CD4-positive, alpha-beta T cell treated with Interleukin-12 subunit alpha and Interleukin-12 subunit beta, for 1 hour (primary cell): ENCODE data around the gene SLCO2A1.

ENCODE experiments used
- DNase-seq: peaks from one replicate; pipeline ENCODE4 v3.0.0-alpha.2; 2020

The SLCO2A1 gene

DNA sequence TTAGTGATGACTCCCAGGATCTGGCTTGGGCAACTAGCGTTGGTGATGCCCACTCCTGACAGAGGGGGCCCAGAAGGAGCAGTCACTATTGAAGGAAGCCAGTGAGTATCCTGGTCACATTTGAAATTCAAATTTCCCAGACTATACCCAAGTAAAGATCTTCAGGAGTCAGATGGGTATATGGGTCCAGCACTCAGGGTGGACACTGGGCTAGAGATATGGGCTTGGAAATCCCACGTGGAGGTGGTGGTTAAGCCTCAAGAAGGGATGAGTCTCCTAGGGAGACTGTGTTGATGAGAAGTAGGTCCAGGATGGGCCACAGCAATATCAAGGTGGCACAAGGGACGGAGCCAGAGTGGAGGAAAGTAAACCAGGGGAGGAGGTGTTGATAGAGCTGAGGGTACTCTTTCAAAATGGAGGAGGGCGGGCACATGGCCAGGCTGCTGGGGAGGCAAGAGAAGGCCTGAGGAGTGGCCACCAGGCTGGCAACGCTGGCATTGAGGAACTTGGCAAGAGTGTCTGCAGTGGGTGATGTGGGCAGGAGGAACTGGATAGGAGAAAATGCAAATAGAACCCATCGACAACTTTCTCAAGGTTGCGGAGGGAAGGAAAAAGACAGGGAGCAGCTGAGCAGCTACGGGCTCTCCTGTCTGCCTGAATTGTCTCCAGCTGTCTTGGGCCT, 3.7 kb upstream of the SLCO2A1 start:
- no peak for DNase-seq

DNA sequence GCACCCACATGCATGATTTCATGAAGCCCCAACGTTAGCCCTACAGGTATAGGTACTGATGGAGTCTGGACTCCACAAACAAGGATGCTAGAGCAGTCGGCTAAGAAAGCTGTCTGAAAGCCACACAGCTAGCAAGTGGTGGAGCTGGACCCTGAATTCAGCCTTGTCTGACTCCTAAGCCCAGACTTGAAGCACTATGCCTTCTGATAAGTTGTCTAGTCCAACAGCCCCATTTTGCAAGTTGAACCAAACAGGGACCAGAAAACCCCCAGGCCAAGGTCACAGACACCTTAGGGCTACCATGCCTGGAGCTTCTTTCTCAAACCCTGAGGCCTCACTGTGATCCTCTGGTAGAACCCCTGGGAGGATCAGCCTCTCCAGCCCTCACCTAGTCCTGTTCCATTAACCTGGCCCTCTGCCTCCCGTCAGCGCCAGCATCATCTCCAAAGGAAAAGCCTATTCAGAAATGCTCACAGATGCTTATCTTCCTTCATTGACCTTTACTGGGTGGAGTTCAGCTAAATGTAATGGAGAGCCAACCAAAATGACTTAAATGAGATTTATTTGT, 1.7 kb upstream of the SLCO2A1 start:
- no peak for DNase-seq

DNA sequence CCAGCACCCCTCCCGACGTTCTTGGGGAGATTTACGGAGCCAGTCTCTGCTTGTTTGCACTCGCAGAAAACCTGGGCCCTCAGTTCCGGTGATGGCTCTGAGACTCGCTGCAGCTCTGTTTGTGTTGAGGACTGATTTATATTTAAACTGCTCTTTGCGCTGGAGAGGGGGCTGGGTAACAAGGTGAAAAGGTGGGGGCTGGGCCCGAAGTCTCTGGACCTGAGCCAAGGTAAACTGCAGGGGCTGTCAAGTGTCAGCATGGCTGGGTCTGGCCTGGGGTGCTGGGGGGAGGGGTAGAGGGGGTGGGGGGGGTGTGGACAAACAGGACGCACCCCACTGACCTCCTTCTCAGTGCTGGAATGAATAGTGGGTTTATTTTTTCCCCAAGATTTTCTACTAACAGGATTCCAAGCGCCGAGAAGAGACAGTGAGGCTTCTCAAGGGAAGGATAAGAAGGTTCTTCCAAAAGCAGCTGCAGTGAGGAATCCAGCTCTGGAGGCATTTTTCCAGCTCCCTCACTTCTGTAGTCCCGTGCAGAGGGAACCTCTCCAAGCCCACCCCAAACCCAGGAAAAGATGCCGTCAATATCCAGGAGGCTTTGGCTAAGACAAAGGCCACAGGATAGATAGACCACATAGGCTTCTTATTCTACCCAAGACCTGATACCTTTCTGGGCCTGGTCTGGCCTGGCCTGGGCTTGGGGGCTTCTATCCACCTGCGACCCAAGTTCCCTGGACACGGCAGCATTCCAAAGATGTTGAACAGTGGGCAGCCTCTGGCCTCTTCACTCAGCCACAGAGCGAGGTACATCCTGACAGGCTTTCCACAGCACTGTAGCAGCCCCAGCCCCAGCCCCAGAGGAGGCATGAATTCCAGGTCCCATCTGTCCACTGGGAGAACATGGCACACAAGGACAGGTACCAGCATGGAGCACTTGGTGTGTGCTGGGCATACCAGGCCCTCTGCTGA, 938 bp upstream of the SLCO2A1 start:
- no peak for DNase-seq

DNA sequence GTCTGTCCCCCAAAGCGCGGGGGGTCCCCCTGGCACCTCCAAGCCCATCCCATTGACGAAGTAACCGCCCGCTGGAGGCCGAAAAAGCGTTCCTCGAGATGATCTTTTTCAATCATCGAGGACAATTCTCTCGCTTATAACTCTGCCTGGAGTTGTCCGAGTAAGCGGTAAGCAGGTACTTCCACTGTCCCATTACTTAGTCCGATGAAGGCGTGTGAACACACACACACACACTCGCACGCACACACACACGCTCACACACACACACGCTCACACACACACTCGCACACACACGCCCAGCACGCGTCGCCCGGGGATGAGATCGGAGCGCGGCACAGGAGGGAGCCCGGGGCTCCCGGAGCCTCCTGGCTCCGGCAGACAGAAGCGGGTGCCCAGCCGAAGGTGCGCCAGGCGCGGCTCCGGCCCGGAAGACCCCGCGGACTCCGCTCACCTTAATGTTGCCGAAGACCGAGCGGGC, 430 bp downstream of the SLCO2A1 start:
- DNase-seq: no peak

DNA sequence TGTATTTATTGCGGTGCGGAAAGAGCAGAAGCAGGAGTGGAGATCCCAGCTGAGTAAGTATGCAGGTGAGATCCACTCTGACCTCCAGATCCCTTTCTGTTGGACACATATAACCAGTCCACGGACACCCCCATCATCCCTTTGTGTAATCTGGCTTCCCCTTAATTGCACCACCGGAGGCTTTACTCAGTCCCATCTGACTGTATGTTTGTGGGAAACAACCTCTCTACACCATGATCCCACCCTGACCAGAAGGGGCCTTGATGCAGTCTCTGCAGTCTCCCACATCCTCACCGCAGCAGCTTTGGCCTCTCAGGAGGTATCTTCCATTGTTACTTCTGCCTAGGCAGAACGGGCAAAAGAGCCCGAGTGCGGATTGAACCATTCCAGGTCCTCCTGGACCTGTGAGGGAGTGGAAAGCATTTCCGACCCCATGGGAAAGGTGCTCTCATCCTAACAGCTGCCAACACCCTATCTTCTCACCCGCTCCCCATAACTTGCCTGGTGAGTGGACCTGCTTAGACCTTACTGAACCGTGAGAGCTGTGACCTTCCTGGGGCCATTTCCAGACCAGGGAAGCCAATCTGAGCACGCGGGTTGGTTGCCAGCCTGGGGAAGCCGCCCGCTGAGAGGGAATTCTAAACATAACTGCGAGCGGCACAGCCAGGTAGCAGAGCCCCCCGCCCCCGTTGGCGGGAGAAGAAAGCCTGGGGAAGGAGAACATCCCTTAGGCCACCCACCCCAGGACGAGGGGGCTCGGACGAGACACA, 1.1 kb downstream of the SLCO2A1 start:
- DNase-seq: no peak

DNA sequence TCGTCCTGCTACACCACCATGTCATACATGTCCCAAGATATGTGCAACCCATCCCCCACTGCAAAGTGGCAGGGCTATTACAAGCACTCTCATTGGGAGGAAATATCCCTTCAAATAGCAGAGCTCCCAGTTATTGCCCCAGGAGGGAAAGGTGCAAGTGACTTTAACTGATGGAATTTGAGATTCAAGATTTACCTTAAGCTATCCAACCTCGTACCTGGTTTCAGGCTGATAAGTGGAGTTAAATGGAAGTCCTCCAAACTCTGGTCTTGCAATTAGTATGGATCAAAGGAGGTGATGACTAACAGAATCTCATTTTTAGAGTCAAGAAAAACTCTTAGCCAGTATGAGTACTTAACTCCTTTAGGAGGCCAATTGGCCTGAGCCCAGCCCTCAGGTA, 2.1 kb downstream of the SLCO2A1 start:
- no peak for DNase-seq

DNA sequence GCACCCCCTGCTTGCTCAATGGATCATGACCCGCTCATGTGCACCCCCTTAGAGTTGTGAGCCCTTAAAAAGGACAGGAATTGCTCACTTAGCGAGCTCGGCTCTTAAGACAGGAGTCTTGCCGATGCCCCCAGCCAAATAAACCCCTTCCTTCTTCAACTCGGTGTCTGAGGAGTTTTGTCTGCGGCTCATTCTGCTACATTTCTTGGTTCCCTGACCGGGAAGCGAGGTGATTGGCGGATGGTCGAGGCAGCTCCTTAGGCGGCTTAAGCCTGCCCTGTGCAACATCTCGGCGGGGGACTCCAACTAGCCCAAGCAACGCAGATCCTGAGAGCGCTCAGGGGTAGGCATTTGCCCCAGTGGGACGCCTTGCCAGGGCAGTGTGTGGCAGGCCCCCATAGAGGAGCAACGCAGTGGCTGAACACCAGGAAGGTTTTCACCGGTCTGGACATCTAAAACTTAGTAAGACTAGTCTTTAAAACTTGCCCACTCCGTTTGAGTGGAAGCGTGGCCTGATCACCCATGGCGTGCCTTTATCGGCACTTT, 9.5 kb downstream of the SLCO2A1 start:
- no peak for DNase-seq

DNA sequence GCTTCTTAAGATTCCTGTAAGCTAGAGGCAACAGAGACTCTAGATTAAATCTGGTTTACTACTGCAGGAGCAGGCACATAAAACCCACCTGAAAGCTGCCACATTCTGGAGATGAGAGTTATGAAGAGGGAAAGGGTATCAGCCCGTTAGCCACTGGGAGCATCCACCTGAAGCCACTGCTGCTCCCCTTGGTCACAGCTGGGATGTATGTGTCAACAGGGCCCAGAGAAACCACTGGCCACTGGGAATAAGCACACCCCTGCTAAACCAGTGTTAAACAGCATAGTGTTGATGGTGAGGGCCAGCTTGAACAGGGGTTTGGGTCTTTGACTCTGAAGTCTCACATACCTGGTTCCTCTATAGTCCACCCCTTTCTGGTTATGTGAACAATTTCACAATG, 10.9 kb downstream of the SLCO2A1 start:
- no peak for DNase-seq

DNA sequence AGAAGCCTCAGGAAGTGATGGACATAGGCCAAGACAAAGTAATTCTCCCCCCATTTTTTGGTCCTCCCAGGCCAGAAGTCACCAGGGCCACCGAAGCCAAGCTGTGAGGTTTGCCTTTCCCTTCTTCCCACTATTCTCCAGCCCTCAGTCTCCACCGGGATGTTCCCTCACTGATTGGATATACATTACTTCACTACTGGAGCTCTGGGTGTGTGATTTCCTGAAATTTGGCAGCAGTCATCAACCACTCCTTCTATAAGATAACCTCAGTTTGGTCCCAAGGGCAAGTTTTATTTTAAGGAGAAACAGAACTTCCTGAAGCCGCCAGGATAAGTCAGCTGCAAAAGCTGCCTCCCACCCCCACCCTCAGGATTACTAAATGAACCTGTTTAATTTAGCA, 11.3 kb downstream of the SLCO2A1 start:
- no peak for DNase-seq

DNA sequence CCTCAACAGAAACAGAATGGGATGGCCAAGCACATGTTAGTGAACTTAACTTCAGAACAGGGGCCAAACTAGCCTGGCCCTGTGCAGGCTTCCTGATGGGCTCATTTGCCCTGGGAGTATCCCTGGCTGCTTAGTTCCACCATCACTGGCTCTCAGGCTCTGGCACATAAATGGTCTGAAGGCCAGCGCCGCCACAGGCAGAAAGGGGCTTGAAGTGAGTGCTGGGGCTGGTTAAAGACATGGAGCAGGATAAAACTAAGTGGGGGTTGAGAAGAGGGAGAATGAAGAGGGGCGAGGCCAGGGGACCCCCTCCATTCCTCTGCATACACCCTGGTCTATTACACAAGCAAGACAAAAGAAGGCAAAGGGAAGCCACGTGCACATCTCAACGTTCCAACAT, 12.2 kb downstream of the SLCO2A1 start:
- DNase-seq: no peak

DNA sequence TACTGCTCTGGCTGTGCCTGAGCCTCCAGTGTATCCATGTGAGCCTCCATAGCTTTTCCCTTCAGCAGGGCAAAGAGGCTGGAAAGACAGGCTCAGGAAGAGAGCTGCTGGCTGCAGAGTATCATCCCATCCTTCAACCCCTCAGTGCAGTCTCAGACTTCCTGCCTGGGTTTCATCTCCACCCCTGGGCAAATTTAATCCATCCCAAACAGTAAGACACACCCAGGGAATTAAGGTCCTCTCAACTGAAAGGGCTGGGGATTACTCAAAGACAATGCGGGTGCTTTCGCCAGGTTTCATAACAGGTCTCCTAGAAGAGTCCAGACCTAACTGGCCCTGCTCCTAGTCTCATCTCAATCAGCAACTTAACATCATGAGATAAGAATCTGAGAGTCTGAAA, 15.5 kb downstream of the SLCO2A1 start:
- DNase-seq: no peak

DNA sequence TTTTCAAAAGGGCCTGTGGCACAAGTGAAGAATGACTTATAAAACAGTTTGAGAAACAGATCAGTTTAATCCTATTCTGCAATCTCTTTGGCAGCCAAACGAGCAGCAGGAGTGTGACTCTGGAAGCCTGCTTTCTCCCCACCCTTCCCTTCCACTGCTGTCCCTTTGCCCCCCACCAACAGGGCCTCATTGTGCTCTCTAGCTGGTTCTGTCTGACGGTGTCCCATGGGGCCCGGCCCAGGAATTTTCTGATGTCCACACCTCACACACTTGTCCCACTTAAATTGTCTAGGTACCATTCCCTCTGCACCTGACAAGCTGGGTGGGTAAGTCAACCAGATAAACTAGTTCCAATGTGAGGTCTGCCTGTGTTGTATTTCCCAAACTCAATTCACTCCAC, 16.4 kb downstream of the SLCO2A1 start:
- DNase-seq: no peak

DNA sequence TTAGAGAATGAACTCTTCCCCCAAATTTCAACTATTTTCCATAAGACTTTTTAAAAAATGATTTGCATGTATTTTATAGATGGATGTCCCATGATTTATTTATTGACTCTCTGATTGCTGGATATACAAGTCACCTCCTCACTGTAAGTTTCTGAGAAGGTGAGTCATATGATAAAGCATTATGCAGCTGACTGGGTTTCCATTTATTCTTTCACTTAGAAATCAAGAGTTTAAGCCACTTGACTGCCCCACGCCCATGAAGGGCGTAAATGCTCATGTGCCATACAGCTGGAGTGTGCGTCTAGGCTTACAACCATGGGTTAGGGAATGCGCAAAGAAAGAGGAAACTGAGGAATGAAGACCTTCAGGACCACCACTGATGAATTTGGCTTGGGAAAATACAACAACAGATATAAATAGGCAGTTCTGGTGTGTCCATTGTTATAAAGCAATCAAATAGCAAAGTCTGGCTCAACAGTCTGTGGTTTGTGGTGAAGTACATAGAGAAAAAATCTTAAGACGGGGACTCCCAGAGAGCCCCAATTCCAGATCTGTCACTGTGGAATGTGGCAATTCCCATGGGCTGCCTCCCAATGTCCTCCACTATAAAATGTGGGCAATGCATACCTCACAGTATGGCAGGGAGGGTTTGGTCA, 20.3 kb downstream of the SLCO2A1 start:
- DNase-seq: no peak

DNA sequence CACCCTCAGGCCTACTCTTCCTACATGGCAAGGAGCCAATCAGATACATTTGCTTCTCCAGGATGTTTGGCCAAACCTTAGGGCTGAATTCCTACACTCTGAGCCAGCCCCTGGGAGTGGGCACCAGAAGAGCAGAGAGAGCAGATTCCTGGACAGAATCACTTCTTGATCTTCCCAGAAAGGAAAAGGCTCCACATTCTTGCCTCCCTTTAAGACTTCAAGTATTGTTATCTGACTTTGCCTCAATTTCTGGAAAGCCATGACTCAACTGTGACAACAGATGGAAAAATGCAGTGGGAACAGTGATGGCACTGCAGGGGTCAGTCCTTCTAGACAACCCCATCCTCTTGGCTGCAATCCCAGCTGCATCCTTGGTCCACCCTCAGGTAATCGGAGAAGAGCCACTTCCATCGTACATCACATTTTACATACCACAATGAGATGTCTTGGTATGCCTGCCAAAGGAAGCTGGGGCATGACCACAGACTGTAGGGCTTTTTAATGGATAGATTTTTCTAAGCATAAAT, 21.0 kb downstream of the SLCO2A1 start:
- no peak for DNase-seq

DNA sequence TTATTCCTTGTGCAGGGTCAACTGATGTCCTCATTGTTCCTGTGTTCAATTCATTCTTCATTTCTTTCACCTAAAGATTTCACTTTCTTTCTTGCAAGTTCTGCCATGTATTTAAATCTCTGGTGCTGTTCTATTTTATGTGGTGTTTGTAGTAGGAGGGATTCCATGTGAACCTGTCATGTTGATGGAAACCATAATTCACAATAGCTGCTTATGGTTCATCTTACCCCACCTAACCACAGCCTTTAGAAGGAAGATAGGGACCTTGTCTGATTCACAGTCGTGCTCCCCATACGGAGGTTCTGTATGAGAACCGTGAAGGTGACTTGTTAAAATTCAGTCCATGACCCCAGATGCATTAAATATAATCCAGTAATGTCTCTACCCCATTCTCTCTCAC, 21.9 kb downstream of the SLCO2A1 start:
- DNase-seq: no peak

DNA sequence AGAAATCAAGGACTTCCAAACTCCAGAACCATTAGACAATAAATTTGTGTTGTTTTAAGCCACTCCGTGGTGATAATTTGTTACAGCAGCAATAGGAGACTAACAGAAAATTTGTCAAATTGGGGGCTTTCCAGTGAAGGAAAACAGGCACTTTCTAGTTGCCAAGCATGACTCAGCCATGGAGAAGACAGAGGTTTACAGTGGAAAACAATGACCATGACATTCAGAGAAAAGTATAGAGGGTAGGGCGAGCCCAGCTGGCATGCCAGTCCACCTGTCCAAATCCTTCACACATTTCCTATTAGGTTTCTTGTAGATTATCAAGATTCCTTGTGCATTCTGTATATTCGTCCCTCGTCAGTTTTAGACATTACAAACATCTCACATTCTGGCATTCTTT, 24.9 kb downstream of the SLCO2A1 start:
- DNase-seq: no peak

DNA sequence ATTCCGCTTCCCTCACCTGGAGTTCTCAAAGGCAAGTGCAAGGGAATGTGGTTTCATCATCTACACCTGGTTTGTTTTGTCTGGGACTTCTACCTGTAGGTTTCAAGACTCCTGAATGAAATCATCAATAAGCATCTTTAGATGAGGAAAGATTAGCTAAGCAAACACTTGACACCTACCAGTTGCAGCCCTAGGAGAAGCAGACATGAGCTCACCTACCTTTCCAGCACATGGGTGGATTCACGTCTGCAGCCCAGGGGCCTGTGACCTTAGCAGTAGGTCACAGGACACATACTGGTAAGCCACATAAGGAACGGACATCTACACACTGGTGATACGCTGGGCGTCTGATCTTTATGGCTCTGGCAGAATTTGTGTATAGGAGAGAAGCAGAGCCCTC, 26.7 kb downstream of the SLCO2A1 start:
- no peak for DNase-seq

DNA sequence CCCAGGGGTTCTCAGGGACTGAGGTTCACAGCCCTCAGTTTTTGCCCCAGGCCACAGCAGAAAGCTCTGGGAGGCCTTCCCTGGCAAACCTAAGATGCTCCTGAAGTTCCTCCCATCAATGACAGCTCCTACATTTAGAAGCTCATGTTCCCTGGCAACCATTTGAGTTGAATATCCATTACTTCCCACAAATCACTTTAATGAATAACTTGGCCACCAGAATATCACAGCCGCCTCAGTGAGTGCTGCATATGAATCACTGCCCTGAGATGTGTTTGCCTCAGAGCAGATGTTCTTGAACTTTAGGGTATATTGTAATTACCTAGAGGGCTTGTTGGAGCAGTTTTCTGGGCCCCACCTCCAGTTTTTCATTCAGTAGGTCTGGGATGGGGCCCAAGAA, 27.4 kb downstream of the SLCO2A1 start:
- DNase-seq: no peak

DNA sequence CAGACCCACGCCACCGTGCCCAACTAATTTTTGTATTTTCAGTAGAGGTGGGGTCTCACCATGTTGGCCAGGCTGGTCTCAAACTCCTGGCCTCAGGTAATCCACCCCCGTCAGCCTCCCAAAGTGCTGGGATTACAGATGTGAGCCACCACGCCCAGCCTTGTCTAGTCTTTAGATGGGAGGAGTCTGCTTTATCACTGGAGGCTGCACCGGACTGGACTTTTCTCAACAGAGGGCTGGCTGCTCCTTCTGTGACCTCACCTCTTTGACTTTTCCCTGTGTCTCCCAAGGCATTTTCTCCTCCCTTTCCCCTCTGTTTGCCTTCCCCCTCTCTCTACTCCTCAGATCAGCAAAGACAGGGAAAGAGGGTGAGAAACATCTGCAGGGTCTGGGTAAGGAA, 28.5 kb downstream of the SLCO2A1 start:
- DNase-seq: no peak

DNA sequence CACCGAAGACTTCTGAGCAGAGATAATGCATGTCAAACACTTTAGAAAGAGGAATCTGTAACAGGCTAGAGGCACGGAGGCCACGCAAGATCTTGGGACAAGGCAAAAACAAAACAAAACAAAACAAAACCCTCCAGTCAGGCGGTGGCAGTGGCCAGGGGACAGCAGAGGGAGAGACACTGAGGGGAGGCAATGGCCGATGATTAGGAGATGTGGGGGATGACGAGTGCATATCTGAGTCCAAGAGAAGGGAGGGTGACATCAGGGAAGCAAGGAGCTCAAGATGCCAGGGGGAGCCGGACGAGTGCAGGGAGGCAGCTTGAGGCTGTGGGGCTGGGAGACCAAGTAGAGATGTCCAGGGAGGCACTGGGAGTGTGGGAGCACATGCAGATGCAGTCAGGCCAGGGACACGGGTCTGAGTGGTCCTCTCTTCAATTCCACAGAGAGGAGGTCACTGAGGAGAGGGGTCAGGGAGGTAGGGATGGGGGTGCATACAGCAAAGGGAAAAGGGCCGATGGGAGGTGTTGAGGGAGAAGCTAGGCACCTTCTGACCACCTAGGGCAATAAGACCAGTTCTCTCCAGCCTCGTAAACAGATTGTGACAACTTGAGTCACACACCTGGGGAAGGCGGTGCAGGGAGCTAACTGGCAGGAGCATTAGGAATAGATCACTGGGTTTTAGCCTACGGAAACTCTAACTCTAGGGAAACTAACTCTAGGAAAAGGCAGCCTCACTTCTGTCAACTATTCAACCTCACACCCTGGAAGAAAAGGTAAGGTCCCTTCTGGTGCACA, 29.6 kb downstream of the SLCO2A1 start:
- DNase-seq: no peak

DNA sequence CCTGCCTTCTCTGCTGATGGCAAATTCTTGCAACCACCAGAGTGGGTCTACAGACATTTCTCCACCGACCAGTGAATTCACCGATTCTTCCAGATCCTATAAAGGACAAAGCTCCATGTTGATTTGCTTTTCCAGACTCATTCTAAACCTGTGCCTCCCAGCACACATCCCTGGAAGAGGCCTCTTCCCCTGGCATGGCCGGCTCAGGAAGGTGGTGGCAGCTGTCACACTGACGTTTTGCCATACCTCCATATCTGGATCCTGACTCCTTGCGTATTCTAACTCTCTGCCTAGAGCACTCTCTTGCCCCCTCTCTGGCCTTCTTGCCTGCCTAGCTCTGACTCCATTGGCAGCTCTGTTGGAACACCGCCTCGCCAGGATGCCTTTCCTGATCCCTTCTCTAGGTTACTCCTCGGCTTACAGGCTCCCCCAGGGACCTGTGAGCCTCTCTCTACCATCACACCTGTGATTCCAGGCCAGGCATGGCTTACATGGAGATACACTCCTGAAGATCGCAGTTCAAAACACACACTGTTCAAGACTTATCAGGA, 31.0 kb downstream of the SLCO2A1 start:
- DNase-seq: no peak
